OCI-LY1 (cell line): ENCODE data around the gene TRRAP.

Experiments
- EZH2 ChIP-seq: fragments of 200-600 bp; sonication (generic), shearing (Covaris generic); IDR thresholded peaks from 2 replicates; pipeline ENCODE4 v1.8.0; 2017; ENCODE audit warnings: borderline replicate concordance, mixed run types, mild to moderate bottlenecking, antibody characterized with exemption, low read length, moderate library complexity, mixed read lengths
- TF ChIP-seq, protein P1 (sequence below): fragments of 200-600 bp; sonication (generic), shearing (Covaris generic); IDR thresholded peaks from 2 replicates; pipeline ENCODE4 v1.5.1; 2017; ENCODE audit warnings: mild to moderate bottlenecking, antibody characterized with exemption, low read length, moderate library complexity, mixed read lengths

DNA sequence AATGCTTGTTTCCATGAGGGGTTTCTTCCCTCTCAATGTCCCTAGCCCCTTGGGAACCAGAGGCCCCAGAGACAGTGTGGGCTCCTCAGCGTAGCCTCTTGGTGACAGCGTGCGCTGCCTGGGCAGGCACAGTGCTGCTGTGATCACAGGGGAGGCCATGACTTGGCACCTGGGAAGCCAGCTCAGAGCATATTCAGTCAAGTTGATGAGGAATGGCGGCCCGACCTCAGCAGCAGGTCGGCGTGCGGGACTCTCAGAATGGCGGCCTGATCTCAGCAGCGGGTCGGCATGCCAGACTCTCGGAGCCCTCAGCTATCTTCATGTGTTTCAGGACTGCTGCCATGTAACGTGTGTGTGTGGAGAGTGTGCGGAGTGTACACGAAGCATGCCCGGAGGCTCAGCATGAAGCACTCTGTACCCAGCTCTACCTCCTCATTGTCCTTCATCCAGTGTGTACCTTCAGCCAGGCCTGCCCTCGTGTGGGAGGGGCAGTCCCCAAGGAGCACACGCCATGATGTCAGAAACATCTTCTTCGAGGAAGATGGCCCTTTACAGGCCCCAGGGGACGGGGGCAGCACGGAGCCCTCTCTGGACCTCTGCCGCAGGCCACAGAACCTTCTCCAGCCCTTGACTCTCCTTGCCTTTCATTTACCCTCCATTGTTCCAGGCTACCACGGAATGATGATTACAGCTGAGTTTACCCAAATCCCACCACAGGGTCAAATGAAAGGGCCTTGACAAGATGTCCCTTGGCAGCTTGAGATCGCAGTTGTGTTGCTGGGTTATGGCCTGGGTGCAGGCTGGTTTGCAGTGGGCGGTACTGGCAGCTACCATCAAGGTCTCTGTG is 135.2 kb downstream of the TRRAP start:
- TF ChIP-seq, protein P1, sequence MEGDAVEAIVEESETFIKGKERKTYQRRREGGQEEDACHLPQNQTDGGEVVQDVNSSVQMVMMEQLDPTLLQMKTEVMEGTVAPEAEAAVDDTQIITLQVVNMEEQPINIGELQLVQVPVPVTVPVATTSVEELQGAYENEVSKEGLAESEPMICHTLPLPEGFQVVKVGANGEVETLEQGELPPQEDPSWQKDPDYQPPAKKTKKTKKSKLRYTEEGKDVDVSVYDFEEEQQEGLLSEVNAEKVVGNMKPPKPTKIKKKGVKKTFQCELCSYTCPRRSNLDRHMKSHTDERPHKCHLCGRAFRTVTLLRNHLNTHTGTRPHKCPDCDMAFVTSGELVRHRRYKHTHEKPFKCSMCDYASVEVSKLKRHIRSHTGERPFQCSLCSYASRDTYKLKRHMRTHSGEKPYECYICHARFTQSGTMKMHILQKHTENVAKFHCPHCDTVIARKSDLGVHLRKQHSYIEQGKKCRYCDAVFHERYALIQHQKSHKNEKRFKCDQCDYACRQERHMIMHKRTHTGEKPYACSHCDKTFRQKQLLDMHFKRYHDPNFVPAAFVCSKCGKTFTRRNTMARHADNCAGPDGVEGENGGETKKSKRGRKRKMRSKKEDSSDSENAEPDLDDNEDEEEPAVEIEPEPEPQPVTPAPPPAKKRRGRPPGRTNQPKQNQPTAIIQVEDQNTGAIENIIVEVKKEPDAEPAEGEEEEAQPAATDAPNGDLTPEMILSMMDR, result no peak
- no peak for TF ChIP-seq EZH2
